22Rv1 (cell line): ENCODE results near the gene SPSB1.

ENCODE experiments used
- CTCF ChIP-seq: fragments of 450-650 bp; IDR thresholded peaks from 2 replicates; pipeline ENCODE4 v1.5.1; 2017; ENCODE audit warnings: mild to moderate bottlenecking
- ZFX ChIP-seq: fragments of 450-650 bp; IDR thresholded peaks from 2 replicates; pipeline ENCODE4 v1.6.1; 2017; ENCODE audit warnings: antibody characterized with exemption, borderline replicate concordance

GRCh38 chr1:9313576-9313975 is 20.9 kb downstream of the SPSB1 start:
- TF ChIP-seq CTCF (no peak), ZFX (no peak)
